Psoas muscle (tissue), 8 donors: ENCODE results near the gene S1PR1. TPM values are rescaled to one million over a fixed set of nuclear protein-coding genes. Genes with fewer than 3 reads are reported as not detected.
A peak's percentile ranks its signal among the peaks of the same experiment; 100 is the strongest.
"Not testable (repeated sequence)": the region's sequence is repeated elsewhere in the genome, so short reads cannot be mapped to it uniquely, and the experiment has no call there.

Experiments
- ATAC-seq, 4 donors: fragments of 200-7000 bp; cut with Tn5 transposase; one replicate each; pipeline ENCODE4 v1.9.1; 2020; ENCODE audit warnings: moderate library complexity in 3 of 4, mild to moderate bottlenecking in 2 of 4
- DNase-seq, 2 donors: peaks; one replicate each; pipeline ENCODE4 v3.0.0-alpha.2; 2020
- H3K27ac ChIP-seq: fragments of 200-600 bp; one replicate; pipeline ENCODE4 v1.8.0; 2022
- H3K27me3 ChIP-seq, 3 donors: fragments of 200-600 bp in 1 of 3; one replicate each; pipeline versions ENCODE4 v1.6.1 to v1.8.0; 2013 to 2022; ENCODE audit warnings: low read length in 2 of 3, mild to moderate bottlenecking in 2 of 3, moderate library complexity in 1 of 3; ENCODE audit not compliant: insufficient read depth in 3 of 3
- H3K36me3 ChIP-seq, 2 donors: fragments of 200-600 bp in 1 of 2; one replicate each; pipeline versions ENCODE4 v1.6.1 to v1.8.0; 2013 to 2022; ENCODE audit warnings: low read depth in 1 of 2, mild to moderate bottlenecking in 1 of 2, moderate library complexity in 1 of 2; ENCODE audit not compliant: insufficient read depth in 1 of 2
- H3K4me1 ChIP-seq: fragments of 200-600 bp; one replicate; pipeline ENCODE4 v1.8.0; 2022
- H3K4me3 ChIP-seq: fragments of 200-600 bp; one replicate; pipeline ENCODE4 v1.8.0; 2022; ENCODE audit warnings: mild to moderate bottlenecking
- H3K9me3 ChIP-seq: fragments of 200-600 bp; one replicate; pipeline ENCODE4 v1.8.0; 2022
- CTCF ChIP-seq: fragments of 200-600 bp; IDR thresholded peaks from one replicate; pipeline ENCODE4 v1.8.0; 2022; ENCODE audit warnings: antibody characterized with exemption
- WGBS, 3 donors: extraction: QIAGEN DNeasy Blood & Tissue Kit; methylation state at CpG; one replicate each; pipeline versions ENCODE4 v1.1.6 to v1.1.7; 2013; 5-methylcytosine and 5-hydroxymethylcytosine counted together
- intact Hi-C, 2 donors: fragments of 100-400 bp; cut with DNase I; formaldehyde crosslinking; loops; one replicate each; pipeline versions ENCODE4 v1.11.0 to v1.14.2; 2022
- long read RNA-seq, 2 donors: library from polyadenylated mRNA; unstranded; transcript quantifications; one replicate each; pipeline ENCODE4 v2.0.0, GENCODE V29; 2021
- polyA plus RNA-seq, 3 donors: library from polyadenylated mRNA; stranded (reverse); fragments of 200-250 nt; gene quantifications; one replicate each; pipeline ENCODE4 v1.2.3, GENCODE V29; 2013
- total RNA-seq, 4 donors: library from RNA; stranded (reverse); fragmentation: NEBNext Ultra II Directional in 2 of 4; extraction: Animal tissue kit (Norgen Biotek cat#: 25700) in 2 of 4; gene quantifications; one replicate each; pipeline versions ENCODE4 v1.2.1 to v1.2.4, GENCODE V29; 2021 to 2023
- donor health status: healthy with polysubstance abuse.
- donor health status: DM: no; HTN: no; CAD: no; lungs with moderate emphysema.
- donor health status: Bipolar disorder and iron deficiency.
- donor health status: healthy.
- donor health status: DM: yes; HTN: yes; CAD: no.
- donor health status: DM: no; HTN: no; CAD: no.
- donor health status: DM: no; HTN: no; CAD: no.
- donor health status: DM: yes; HTN: yes; CAD: no.

S1PR1 gene
- total RNA-seq: 10 to 100 TPM; 22.3 to 35.7 (median 25.0) TPM
- 10 to 100 TPM; 21.9 to 26.6 (median 25.8) TPM for polyA plus RNA-seq
- long read RNA-seq, donor 1, transcript S1PR1-203 (2 exons, 825 nt): minor isoform, 5 of 31 reads
- long read RNA-seq, donor 1, transcript S1PR1-201 (2 exons, 2,909 nt): major isoform, 20 of 31 reads
- long read RNA-seq, donor 1, partial matches to known transcripts: 4 of 31 reads
- long read RNA-seq, donor 1, other reads (novel, unspliced or antisense): 1 of 31 reads
- long read RNA-seq, donor 2, transcript S1PR1-201 (2 exons, 2,909 nt): major isoform, 28 of 44 reads
- long read RNA-seq, donor 2, partial matches to known transcripts: 0 of 44 reads
- long read RNA-seq, donor 2, other reads (novel, unspliced or antisense): 13 of 44 reads

GRCh38 chr1:101236516-101237228 is at the start of gene S1PR1:
Gene S1PR1, plus strand, starts transcription at chr1:101237019. Its CDS starts 1,966 bp downstream, at chr1:101238985.
- H3K27me3 ChIP-seq: peaks cover 0 to 47% (median 4%) of the 10 kb centered on the region in 3 donors
- DNase-seq (peak; percentile 67 to 79), ATAC-seq (peak; percentile 56 to 73 (median 58))
- WGBS, 3 donors: 0 to 1% (median 0%) methylated on average over 43 to 46 of the region's 46 CpGs
- H3K9me3 ChIP-seq: no peaks in the 10 kb centered on the region
- no peak for TF ChIP-seq CTCF
- intact Hi-C loops: loop anchor here (5.0 to 10.0 kb wide), 2 partner anchors 212 to 314 kb away; partner anchors contain the start of gene DPH5 (in 1 of the 2)
- H3K4me3 ChIP-seq: peak within 1 kb of the TSS; percentile 79
- peak within 1 kb of the TSS; percentile 69 for H3K27ac ChIP-seq
- peaks cover 0 to 5% of the 10 kb centered on the region in 2 donors for H3K36me3 ChIP-seq
- H3K4me1 ChIP-seq: peaks cover 6% of the 10 kb centered on the region

- Histone ChIP-seq H3K27ac (no peak overlapping the region), H3K9me3 (no peaks in the 10 kb centered on the region), H3K4me3 (no peak overlapping the region), H3K27me3 (no peaks in the 10 kb centered on the region), H3K4me1 (no peaks in the 10 kb centered on the region), H3K36me3 (no peaks in the 10 kb centered on the region)
- DNase-seq (no peak), ATAC-seq (no peak)
- TF ChIP-seq CTCF: no peak
- intact Hi-C loops: no loop called here
Measured at GRCh38 chr1:101187297-101187696, 49.5 kb upstream of the S1PR1 start.

- Histone ChIP-seq H3K4me1 (no peaks in the 10 kb centered on the region), H3K4me3 (no peak overlapping the region), H3K9me3 (no peaks in the 10 kb centered on the region), H3K27ac (no peak overlapping the region), H3K27me3 (no peaks in the 10 kb centered on the region), H3K36me3 (no peaks in the 10 kb centered on the region)
- no peak for DNase-seq
- intact Hi-C loops: no loop called here
- no peak for ATAC-seq
- no peak for TF ChIP-seq CTCF
- WGBS, 3 donors: 73 to 88% (median 78%) methylated on average over 1 of the region's 1 CpG
Measured at GRCh38 chr1:101188331-101188730, 48.5 kb upstream of the S1PR1 start.

- not testable (repeated sequence) for ATAC-seq
Measured at GRCh38 chr1:101188968-101189367, 47.9 kb upstream of the S1PR1 start.

GRCh38 chr1:101190441-101190840 is 46.4 kb upstream of the S1PR1 start:
- intact Hi-C loops: no loop called here
- no peaks in the 10 kb centered on the region for H3K4me1 ChIP-seq
- no peak overlapping the region for H3K27ac ChIP-seq
- no peak overlapping the region for H3K4me3 ChIP-seq
- H3K27me3 ChIP-seq: no peaks in the 10 kb centered on the region
- no peak for TF ChIP-seq CTCF
- DNase-seq (no peak), ATAC-seq (no peak)
- H3K36me3 ChIP-seq: no peaks in the 10 kb centered on the region
- no peaks in the 10 kb centered on the region for H3K9me3 ChIP-seq
- 58 to 69% (median 68%) methylated on average over 4 of the region's 4 CpGs for WGBS, 3 donors

More at GRCh38 chr1:101188968-101189367, 47.9 kb upstream of the S1PR1 start:
- H3K27ac ChIP-seq, H3K9me3 ChIP-seq, intact Hi-C loops, H3K4me1 ChIP-seq, DNase-seq, H3K4me3 ChIP-seq, H3K27me3 ChIP-seq, H3K36me3 ChIP-seq: not testable (repeated sequence)
